ENCODE data around the gene ZCCHC17.

The ZCCHC17 gene

DNA sequence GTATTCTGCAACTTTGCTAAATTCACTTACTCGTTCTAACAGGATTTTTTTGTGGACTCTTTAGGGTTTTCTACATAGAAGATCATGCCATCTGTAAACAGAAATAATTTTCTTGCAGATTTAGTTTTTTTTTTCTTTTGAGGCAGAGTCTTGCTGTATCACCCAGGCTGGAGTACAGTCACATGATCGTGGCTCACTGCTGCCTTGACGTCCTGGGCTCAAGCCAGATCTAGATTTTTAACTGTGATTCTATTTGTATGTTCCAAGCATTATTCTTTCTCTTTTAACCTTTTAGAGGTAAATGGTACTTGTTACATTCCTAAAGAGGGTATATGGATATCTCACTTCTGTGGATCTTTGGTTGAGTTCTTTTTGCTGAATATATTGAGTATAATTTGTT, 57.5 kb downstream of the ZCCHC17 start:
- Histone ChIP-seq H4K8ac (ENCODE audit: low read depth, low read length) (no peak overlapping the region), H3K4ac (ENCODE audit: low read length) (no peak overlapping the region), H2AK5ac (ENCODE audit: low read depth, low read length) (no peak overlapping the region), H3K18ac (ENCODE audit: low read length) (no peak overlapping the region), H3K79me1 (ENCODE audit: low read depth, low read length) (no peaks in the 10 kb centered on the region), H2BK12ac (ENCODE audit: low read length) (no peak overlapping the region), H3K4me1 (ENCODE audit: control insufficient read depth in 2 of 2, insufficient read depth in 1 of 2, low read depth in 1 of 2, low read length in 2 of 2) (no peaks in the 10 kb centered on the region), H3K27me3 (ENCODE audit: control insufficient read depth in 3 of 3, insufficient read depth in 3 of 3, low read depth in 1 of 3, low read length in 3 of 3) (no peaks in the 10 kb centered on the region), H3K14ac (ENCODE audit: low read length) (no peak overlapping the region), H3K36me3 (replicated peaks in 1 of 2; ENCODE audit: control insufficient read depth in 2 of 2, insufficient read depth in 2 of 2, low read length in 2 of 2) (peaks cover 8 to 84% of the 10 kb centered on the region in 2 donors), H3K9me3 (replicated peaks in 1 of 2; ENCODE audit: control insufficient read depth in 2 of 2, insufficient read depth in 1 of 2, low read depth in 1 of 2, low read length in 2 of 2) (no peaks in the 10 kb centered on the region), H2BK5ac (ENCODE audit: low read length) (no peak overlapping the region), H2BK120ac (ENCODE audit: low read depth, low read length) (no peak overlapping the region), H2BK15ac (ENCODE audit: low read length) (no peak overlapping the region), H3K4me3 (ENCODE audit: low read length in 2 of 2) (no peak overlapping the region), H3K4me2 (ENCODE audit: insufficient read depth, low read length, poor library complexity, severe bottlenecking) (no peak overlapping the region), H4K91ac (ENCODE audit: low read depth, low read length, poor library complexity) (no peak overlapping the region), H3K23ac (ENCODE audit: low read depth, low read length, poor library complexity) (no peak overlapping the region), H3K9ac (ENCODE audit: low read depth, low read length, poor library complexity) (no peak overlapping the region), H2AFZ (ENCODE audit: low read length) (no peak overlapping the region), H3K27ac (replicated peaks; ENCODE audit: low read length) (no peak overlapping the region)
- DNase-seq (ENCODE audit: low spot score): no peak
- no CpG with 5 or more reads among the region's 3 CpGs for WGBS, 2 donors (ENCODE audit: extremely low coverage in 2 of 2, insufficient read length in 2 of 2, insufficient replicate concordance in 1 of 2)

DNA sequence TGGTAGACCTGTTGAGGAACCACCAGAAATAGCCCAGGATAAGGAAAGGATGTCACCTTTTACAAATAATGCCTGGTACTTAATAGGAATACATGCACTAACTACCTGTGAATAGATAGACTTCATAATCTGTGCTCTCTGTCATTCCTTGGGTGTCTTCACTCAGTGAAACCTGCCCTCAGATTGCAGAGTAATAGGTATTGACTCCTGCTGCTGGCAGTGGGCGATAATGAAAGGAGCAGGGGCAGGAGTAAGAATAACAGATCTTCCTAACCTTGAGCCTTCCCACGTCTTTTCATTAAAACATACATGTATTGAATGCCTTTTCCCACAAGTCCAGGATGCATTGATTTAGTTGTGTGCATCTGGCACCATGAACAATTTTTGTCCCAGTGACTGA, 59.6 kb downstream of the ZCCHC17 start:
- Histone ChIP-seq H2AK5ac (ENCODE audit: low read depth, low read length) (no peak overlapping the region), H3K14ac (ENCODE audit: low read length) (no peak overlapping the region), H2AFZ (ENCODE audit: low read length) (no peak overlapping the region), H3K27ac (replicated peaks; ENCODE audit: low read length) (no peak overlapping the region), H3K18ac (ENCODE audit: low read length) (no peak overlapping the region), H3K79me1 (ENCODE audit: low read depth, low read length) (no peaks in the 10 kb centered on the region), H3K4me2 (ENCODE audit: insufficient read depth, low read length, poor library complexity, severe bottlenecking) (no peak overlapping the region), H3K4ac (ENCODE audit: low read length) (no peak overlapping the region), H4K91ac (ENCODE audit: low read depth, low read length, poor library complexity) (no peak overlapping the region), H4K8ac (ENCODE audit: low read depth, low read length) (no peak overlapping the region), H2BK120ac (ENCODE audit: low read depth, low read length) (no peak overlapping the region), H3K23ac (ENCODE audit: low read depth, low read length, poor library complexity) (no peak overlapping the region), H3K27me3 (ENCODE audit: control insufficient read depth in 3 of 3, insufficient read depth in 3 of 3, low read depth in 1 of 3, low read length in 3 of 3) (no peaks in the 10 kb centered on the region), H3K9me3 (replicated peaks in 1 of 2; ENCODE audit: control insufficient read depth in 2 of 2, insufficient read depth in 1 of 2, low read depth in 1 of 2, low read length in 2 of 2) (no peaks in the 10 kb centered on the region), H2BK5ac (ENCODE audit: low read length) (no peak overlapping the region), H2BK15ac (ENCODE audit: low read length) (no peak overlapping the region), H3K4me1 (ENCODE audit: control insufficient read depth in 2 of 2, insufficient read depth in 1 of 2, low read depth in 1 of 2, low read length in 2 of 2) (no peaks in the 10 kb centered on the region), H3K9ac (ENCODE audit: low read depth, low read length, poor library complexity) (no peak overlapping the region), H2BK12ac (ENCODE audit: low read length) (no peak overlapping the region), H3K4me3 (ENCODE audit: low read length in 2 of 2) (no peak overlapping the region), H3K36me3 (replicated peaks in 1 of 2; ENCODE audit: control insufficient read depth in 2 of 2, insufficient read depth in 2 of 2, low read length in 2 of 2) (peaks cover 7 to 81% of the 10 kb centered on the region in 2 donors)
- DNase-seq (ENCODE audit: low spot score): no peak
- WGBS, 2 donors (ENCODE audit: extremely low coverage in 2 of 2, insufficient read length in 2 of 2, insufficient replicate concordance in 1 of 2): no CpG with 5 or more reads among the region's 2 CpGs

DNA sequence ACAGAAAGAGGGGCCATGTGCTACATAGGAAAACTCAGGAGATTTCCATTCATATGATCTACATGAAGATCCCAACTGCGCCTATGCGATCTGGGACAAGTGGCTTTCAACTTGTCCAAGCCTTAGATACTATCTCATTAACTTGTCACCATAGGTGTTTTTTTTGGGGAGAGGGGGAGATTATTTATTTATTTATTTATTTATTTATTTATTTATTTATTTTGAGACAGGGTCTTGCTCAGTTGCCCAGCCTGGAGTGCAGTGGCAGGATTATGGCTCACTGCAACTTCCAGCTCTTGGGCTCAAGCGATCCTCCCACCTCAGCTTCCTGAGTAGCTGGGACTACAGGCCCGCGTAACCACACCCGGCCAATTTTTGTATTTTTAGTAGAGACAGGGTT, 64.8 kb downstream of the ZCCHC17 start:
- peaks cover 4 to 5% of the 10 kb centered on the region in 2 donors for H3K4me1 ChIP-seq (ENCODE audit: control insufficient read depth in 2 of 2, insufficient read depth in 1 of 2, low read depth in 1 of 2, low read length in 2 of 2)
- no peak overlapping the region for H3K4ac ChIP-seq (ENCODE audit: low read length)
- H2BK5ac ChIP-seq (ENCODE audit: low read length): no peak overlapping the region
- no peak overlapping the region for H3K27ac ChIP-seq (replicated peaks; ENCODE audit: low read length)
- no peaks in the 10 kb centered on the region for H3K9me3 ChIP-seq (replicated peaks in 1 of 2; ENCODE audit: control insufficient read depth in 2 of 2, insufficient read depth in 1 of 2, low read depth in 1 of 2, low read length in 2 of 2)
- H2BK120ac ChIP-seq (ENCODE audit: low read depth, low read length): no peak overlapping the region
- H3K4me3 ChIP-seq (ENCODE audit: low read length in 2 of 2): no peak overlapping the region
- WGBS, 2 donors (ENCODE audit: extremely low coverage in 2 of 2, insufficient read length in 2 of 2, insufficient replicate concordance in 1 of 2): no CpG with 5 or more reads among the region's 6 CpGs
- no peak for DNase-seq (ENCODE audit: low spot score)
- no peak overlapping the region for H3K9ac ChIP-seq (ENCODE audit: low read depth, low read length, poor library complexity)
- H3K23ac ChIP-seq (ENCODE audit: low read depth, low read length, poor library complexity): no peak overlapping the region
- H3K18ac ChIP-seq (ENCODE audit: low read length): no peak overlapping the region
- H3K36me3 ChIP-seq (replicated peaks in 1 of 2; ENCODE audit: control insufficient read depth in 2 of 2, insufficient read depth in 2 of 2, low read length in 2 of 2): peaks cover 11 to 83% of the 10 kb centered on the region in 2 donors
- no peak overlapping the region for H2AFZ ChIP-seq (ENCODE audit: low read length)
- no peaks in the 10 kb centered on the region for H3K79me1 ChIP-seq (ENCODE audit: low read depth, low read length)
- no peak overlapping the region for H3K14ac ChIP-seq (ENCODE audit: low read length)
- H4K8ac ChIP-seq (ENCODE audit: low read depth, low read length): no peak overlapping the region
- H3K27me3 ChIP-seq (ENCODE audit: control insufficient read depth in 3 of 3, insufficient read depth in 3 of 3, low read depth in 1 of 3, low read length in 3 of 3): no peaks in the 10 kb centered on the region
- no peak overlapping the region for H2BK15ac ChIP-seq (ENCODE audit: low read length)
- no peak overlapping the region for H3K4me2 ChIP-seq (ENCODE audit: insufficient read depth, low read length, poor library complexity, severe bottlenecking)
- H2AK5ac ChIP-seq (ENCODE audit: low read depth, low read length): no peak overlapping the region
- no peak overlapping the region for H2BK12ac ChIP-seq (ENCODE audit: low read length)
- no peak overlapping the region for H4K91ac ChIP-seq (ENCODE audit: low read depth, low read length, poor library complexity)

DNA sequence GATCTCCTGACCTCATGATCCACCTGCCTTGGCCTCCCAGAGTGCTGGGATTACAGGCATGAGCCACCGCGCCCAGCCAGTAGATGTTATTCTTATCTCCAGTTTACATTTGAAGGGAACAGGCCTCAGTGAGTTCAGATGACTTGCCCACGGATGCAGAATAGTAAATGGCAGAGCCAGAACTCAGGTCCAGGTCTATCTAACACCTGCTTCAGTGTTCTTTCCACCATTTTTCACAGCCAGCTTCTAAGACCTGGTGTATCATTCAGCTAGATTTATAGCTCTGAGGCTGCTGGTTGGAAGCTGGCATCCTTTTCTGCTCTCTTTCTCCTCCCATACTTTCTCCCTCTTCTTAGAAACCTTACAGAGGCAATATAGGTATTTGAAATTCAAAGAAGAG, 65.2 kb downstream of the ZCCHC17 start:
- no peak for DNase-seq (ENCODE audit: low spot score)
- Histone ChIP-seq H3K9ac (ENCODE audit: low read depth, low read length, poor library complexity) (no peak overlapping the region), H3K27ac (replicated peaks; ENCODE audit: low read length) (no peak overlapping the region), H3K9me3 (replicated peaks in 1 of 2; ENCODE audit: control insufficient read depth in 2 of 2, insufficient read depth in 1 of 2, low read depth in 1 of 2, low read length in 2 of 2) (no peaks in the 10 kb centered on the region), H3K4ac (ENCODE audit: low read length) (no peak overlapping the region), H2BK12ac (ENCODE audit: low read length) (no peak overlapping the region), H3K36me3 (replicated peaks in 1 of 2; ENCODE audit: control insufficient read depth in 2 of 2, insufficient read depth in 2 of 2, low read length in 2 of 2) (peaks cover 15 to 83% of the 10 kb centered on the region in 2 donors), H2BK15ac (ENCODE audit: low read length) (no peak overlapping the region), H4K91ac (ENCODE audit: low read depth, low read length, poor library complexity) (no peak overlapping the region), H3K23ac (ENCODE audit: low read depth, low read length, poor library complexity) (no peak overlapping the region), H2AFZ (ENCODE audit: low read length) (no peak overlapping the region), H3K4me3 (ENCODE audit: low read length in 2 of 2) (no peak overlapping the region), H3K4me2 (ENCODE audit: insufficient read depth, low read length, poor library complexity, severe bottlenecking) (no peak overlapping the region), H3K27me3 (ENCODE audit: control insufficient read depth in 3 of 3, insufficient read depth in 3 of 3, low read depth in 1 of 3, low read length in 3 of 3) (no peaks in the 10 kb centered on the region), H2BK120ac (ENCODE audit: low read depth, low read length) (no peak overlapping the region), H3K4me1 (ENCODE audit: control insufficient read depth in 2 of 2, insufficient read depth in 1 of 2, low read depth in 1 of 2, low read length in 2 of 2) (peaks cover 5 to 7% of the 10 kb centered on the region in 2 donors), H2BK5ac (ENCODE audit: low read length) (no peak overlapping the region), H4K8ac (ENCODE audit: low read depth, low read length) (no peak overlapping the region), H3K79me1 (ENCODE audit: low read depth, low read length) (no peaks in the 10 kb centered on the region), H3K14ac (ENCODE audit: low read length) (no peak overlapping the region), H3K18ac (ENCODE audit: low read length) (no peak overlapping the region), H2AK5ac (ENCODE audit: low read depth, low read length) (no peak overlapping the region)
- WGBS, 2 donors (ENCODE audit: extremely low coverage in 2 of 2, insufficient read length in 2 of 2, insufficient replicate concordance in 1 of 2): no CpG with 5 or more reads among the region's 3 CpGs
